Activated CD8-positive, alpha-beta T cell treated with anti-CD3 and anti-CD28 coated beads for 36 hours (primary cell): Measurements from ENCODE around the gene SF3B6. TPM values are rescaled to one million over a fixed set of nuclear protein-coding genes. Genes with fewer than 3 reads are reported as not detected.

Experiments used
- ATAC-seq: fragments of 200-7000 bp; cut with Tn5 transposase; one replicate; pipeline ENCODE4 v1.10.0; 2021; ENCODE audit warnings: mild to moderate bottlenecking, moderate library complexity
- CTCF ChIA-PET: fragments of 350-600 bp; sonication (Branson Sonifier 250); formaldehyde crosslinking; loops from one replicate; lab custom pipeline; 2021; ENCODE audit warnings: antibody characterized with exemption; lab: Charles Lee
- POLR2A ChIA-PET: fragments of 350-600 bp; sonication (Branson Sonifier 250); formaldehyde crosslinking; loops from one replicate; lab custom pipeline; 2021; ENCODE audit warnings: antibody characterized with exemption; lab: Charles Lee
- DNase-seq: peaks from one replicate; pipeline ENCODE4 v3.0.0-alpha.2; 2020
- H3K27ac Mint-ChIP-seq: one replicate; pipeline ENCODE4 v1.8.0; 2021; ENCODE audit warnings: mild to moderate bottlenecking, mixed read lengths
- H3K27me3 Mint-ChIP-seq: one replicate; pipeline ENCODE4 v1.8.0; 2021; ENCODE audit warnings: mixed read lengths
- H3K36me3 Mint-ChIP-seq: one replicate; pipeline ENCODE4 v1.8.0; 2021; ENCODE audit warnings: low read depth, mixed read lengths
- H3K4me1 Mint-ChIP-seq: one replicate; pipeline ENCODE4 v1.8.0; 2021; ENCODE audit warnings: low read depth, mixed read lengths
- H3K4me3 Mint-ChIP-seq: one replicate; pipeline ENCODE4 v1.8.0; 2021; ENCODE audit warnings: mild to moderate bottlenecking, moderate library complexity, mixed read lengths
- H3K9me3 Mint-ChIP-seq: one replicate; pipeline ENCODE4 v1.8.0; 2021; ENCODE audit warnings: mixed read lengths
- intact Hi-C: fragments of 100-400 bp; cut with micrococcal nuclease; formaldehyde crosslinking; loops from one replicate; pipeline ENCODE4 v1.10.0; 2022
- total RNA-seq, 2 experiments: library from RNA; stranded (reverse); gene quantifications; one replicate each; pipeline ENCODE4 v1.2.3, GENCODE V29; 2021
- TF ChIP-seq, protein P1 (sequence below): fragments of 200-600 bp; IDR thresholded peaks from one replicate; pipeline ENCODE4 v1.8.0; 2022; ENCODE audit warnings: antibody characterized with exemption, mild to moderate bottlenecking

SF3B6 gene
- total RNA-seq, 2 experiments from 2014 or later: 141 to 144 TPM

DNA sequence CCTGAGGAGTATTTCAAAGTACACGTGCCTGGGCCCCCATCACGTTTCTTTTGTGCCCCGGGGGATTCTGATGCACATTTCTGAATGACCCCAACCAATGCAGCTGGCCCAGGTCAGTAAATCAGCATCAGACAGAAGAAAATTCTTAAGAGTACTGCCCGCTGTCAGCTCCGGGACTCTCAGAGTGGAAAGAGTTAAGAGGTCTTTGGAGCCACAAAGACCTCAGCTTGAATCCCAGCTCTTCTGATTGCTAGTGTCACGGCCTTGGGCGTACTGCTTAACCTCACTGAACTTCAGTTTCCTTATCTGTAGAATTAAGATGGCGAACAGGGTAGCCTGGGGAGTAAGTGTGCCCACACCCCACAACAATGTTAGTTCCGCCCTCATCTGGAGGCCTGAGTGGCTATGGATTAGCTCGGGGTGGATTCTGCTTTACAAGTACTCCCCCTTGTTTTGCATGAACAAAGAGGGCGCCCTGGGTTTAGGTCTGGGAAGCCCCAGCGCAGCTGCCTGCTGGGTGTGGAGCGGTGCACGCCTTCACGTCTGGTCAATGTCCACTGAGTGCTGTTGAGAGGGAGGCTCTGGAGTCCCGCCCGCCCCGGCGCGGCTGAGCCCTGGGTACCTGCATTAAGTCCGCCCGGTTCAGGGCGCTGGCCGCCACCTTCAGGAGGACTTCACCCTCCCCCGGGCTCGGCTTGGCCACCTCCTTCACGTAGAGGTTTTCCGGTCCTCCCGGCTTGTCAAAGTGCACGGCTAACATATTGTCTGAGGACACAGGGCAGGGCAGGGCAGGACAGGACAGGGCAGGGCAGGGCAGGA is 7.7 kb upstream of the SF3B6 start:
- TF ChIP-seq, protein P1, sequence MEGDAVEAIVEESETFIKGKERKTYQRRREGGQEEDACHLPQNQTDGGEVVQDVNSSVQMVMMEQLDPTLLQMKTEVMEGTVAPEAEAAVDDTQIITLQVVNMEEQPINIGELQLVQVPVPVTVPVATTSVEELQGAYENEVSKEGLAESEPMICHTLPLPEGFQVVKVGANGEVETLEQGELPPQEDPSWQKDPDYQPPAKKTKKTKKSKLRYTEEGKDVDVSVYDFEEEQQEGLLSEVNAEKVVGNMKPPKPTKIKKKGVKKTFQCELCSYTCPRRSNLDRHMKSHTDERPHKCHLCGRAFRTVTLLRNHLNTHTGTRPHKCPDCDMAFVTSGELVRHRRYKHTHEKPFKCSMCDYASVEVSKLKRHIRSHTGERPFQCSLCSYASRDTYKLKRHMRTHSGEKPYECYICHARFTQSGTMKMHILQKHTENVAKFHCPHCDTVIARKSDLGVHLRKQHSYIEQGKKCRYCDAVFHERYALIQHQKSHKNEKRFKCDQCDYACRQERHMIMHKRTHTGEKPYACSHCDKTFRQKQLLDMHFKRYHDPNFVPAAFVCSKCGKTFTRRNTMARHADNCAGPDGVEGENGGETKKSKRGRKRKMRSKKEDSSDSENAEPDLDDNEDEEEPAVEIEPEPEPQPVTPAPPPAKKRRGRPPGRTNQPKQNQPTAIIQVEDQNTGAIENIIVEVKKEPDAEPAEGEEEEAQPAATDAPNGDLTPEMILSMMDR: no peak
- POLR2A ChIA-PET: interaction anchor here (0.8 to 3.1 kb wide), 4 partner anchors 34 to 179 kb away, joined by 3 to 20 read pairs (median 5); partner anchors contain the start of gene ATAD2B
- intact Hi-C loops: loop anchor here (5.0 kb wide), 1 partner anchor 261 kb away; no protein-coding TSS in a partner anchor
- ATAC-seq (peak; percentile 82), DNase-seq (peak; percentile 73)
- CTCF ChIA-PET: interaction anchor here (0.6 to 4.8 kb wide), 43 partner anchors 8 to 286 kb away, joined by 3 to 76 read pairs (median 6); partner anchors contain the start of genes ATAD2B, FAM228B, FKBP1B and MFSD2B
- H3K9me3 Mint-ChIP-seq: no peaks in the 10 kb centered on the region
- peak overlapping the region; percentile 79 for H3K27ac Mint-ChIP-seq
- peaks cover 12% of the 10 kb centered on the region for H3K4me1 Mint-ChIP-seq
- peaks cover 6% of the 10 kb centered on the region for H3K36me3 Mint-ChIP-seq
- H3K4me3 Mint-ChIP-seq: peak overlapping the region; percentile 84
- H3K27me3 Mint-ChIP-seq: no peaks in the 10 kb centered on the region

DNA sequence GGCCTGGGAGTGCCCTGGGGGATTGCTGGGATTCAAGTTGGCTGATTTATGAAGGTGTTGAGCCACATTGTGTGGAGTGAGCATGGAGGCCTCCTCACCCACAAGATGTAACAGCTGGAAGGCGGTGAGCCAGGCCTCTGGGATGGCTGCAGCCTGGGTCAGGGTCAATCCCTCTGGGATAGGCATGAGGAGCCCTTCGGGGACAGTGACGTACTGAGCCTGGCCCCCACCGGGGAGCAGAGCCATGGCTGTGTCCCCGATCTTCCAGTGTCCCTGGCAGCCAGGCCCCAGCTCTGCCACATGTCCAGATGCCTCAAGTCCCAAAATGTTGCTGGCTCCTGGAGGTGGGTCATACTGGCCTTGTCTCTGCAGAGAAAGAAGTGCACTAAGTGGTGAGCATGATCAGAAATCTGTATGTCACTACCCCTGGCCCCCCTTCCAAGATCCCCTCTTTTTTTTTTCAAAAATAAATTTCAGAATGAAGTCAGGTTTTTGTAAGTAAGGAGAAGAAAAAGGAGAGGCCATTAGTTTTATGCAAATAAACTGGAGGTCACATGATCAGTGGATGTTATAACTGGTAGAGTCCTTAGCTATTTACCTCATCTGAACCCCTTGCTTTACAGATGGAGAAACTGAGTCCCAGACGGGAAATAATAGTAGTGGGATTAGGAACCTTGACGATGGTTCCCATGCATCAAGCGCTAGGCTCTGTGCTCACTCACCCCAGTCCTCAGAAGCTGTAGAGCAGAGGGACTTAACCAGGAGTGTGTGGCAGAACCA is 6.9 kb upstream of the SF3B6 start:
- intact Hi-C loops: loop anchor here (5.0 kb wide), 1 partner anchor 261 kb away; no protein-coding TSS in a partner anchor
- peak overlapping the region; percentile 79 for H3K27ac Mint-ChIP-seq
- H3K4me1 Mint-ChIP-seq: peaks cover 12% of the 10 kb centered on the region
- H3K4me3 Mint-ChIP-seq: peak overlapping the region; percentile 84
- ChIA-PET CTCF (interaction anchor here (0.6 to 4.8 kb wide), 26 partner anchors 10 to 257 kb away, joined by 3 to 76 read pairs (median 7); partner anchors contain the start of genes ATAD2B, FAM228B, FKBP1B and MFSD2B), POLR2A (interaction anchor here (0.8 to 3.1 kb wide), 4 partner anchors 33 to 178 kb away, joined by 3 to 20 read pairs (median 4); partner anchors contain the start of gene ATAD2B)
- TF ChIP-seq, protein P1: no peak
- no peaks in the 10 kb centered on the region for H3K9me3 Mint-ChIP-seq
- peaks cover 6% of the 10 kb centered on the region for H3K36me3 Mint-ChIP-seq
- DNase-seq: no peak
- ATAC-seq: no peak
- H3K27me3 Mint-ChIP-seq: no peaks in the 10 kb centered on the region

DNA sequence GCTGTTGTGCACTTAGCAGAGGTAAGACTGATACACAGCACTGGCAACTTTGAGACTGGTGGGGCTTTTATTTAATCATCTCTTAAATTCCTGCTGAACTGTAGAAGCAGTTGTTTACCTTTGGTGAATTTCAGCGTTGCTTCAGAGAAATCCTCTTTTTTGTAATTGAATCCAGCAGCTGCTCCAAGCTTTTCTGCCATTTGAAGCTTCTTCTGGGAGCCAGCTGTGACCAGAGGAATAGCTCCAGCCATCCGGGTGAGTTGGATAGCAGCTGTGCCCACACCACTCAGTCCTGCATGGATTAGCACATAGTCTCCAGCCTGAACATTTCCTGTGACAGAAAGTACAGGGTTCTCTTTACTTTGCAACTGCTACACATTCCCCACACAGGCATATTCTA is 4.6 kb upstream of the SF3B6 start:
- intact Hi-C loops: loop anchor here (5.0 kb wide), 1 partner anchor 258 kb away; no protein-coding TSS in a partner anchor
- peaks cover 20% of the 10 kb centered on the region for H3K4me1 Mint-ChIP-seq
- no peaks in the 10 kb centered on the region for H3K27me3 Mint-ChIP-seq
- ATAC-seq (no peak), DNase-seq (no peak)
- POLR2A ChIA-PET: no interaction called here
- H3K4me3 Mint-ChIP-seq: no peak overlapping the region
- TF ChIP-seq, protein P1: no peak
- no peaks in the 10 kb centered on the region for H3K9me3 Mint-ChIP-seq
- CTCF ChIA-PET: interaction anchor here (5.7 kb wide), 1 partner anchor 257 kb away, joined by 27 read pairs; no protein-coding TSS in a partner anchor
- H3K27ac Mint-ChIP-seq: no peak overlapping the region
- H3K36me3 Mint-ChIP-seq: peaks cover 6% of the 10 kb centered on the region

DNA sequence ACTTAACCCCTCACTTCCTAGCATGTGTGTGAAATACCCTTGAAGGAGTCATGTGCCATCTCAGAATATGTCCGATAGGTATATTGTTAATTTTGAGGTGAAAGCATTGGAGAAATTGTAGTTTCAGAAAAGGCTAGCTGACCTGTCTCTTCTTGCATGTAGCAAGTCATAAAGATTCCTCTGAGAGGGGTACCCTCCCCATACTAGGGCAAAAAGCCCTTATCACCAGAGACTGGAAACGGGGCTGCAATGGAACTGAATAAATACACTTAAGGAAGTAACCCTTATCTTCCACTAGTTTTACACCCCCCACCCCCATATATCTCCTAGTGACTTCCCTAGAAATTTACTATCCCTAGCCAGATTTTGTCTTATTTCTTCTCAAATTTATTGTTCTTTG is 1.8 kb upstream of the SF3B6 start:
- Mint-ChIP-seq H3K36me3 (peaks cover 18% of the 10 kb centered on the region), H3K4me1 (peaks cover 29% of the 10 kb centered on the region), H3K27ac (no peak overlapping the region), H3K9me3 (no peaks in the 10 kb centered on the region), H3K4me3 (peak overlapping the region; percentile 93), H3K27me3 (no peaks in the 10 kb centered on the region)
- POLR2A ChIA-PET: interaction anchor here (1.2 to 2.1 kb wide), 2 partner anchors 11 to 151 kb away, joined by 3 to 11 read pairs; partner anchors contain the start of gene ATAD2B
- no peak for ATAC-seq
- TF ChIP-seq, protein P1: no peak
- intact Hi-C loops: loop anchor here (5.0 kb wide), 1 partner anchor 151 kb away; the partner anchor contains the start of gene ATAD2B
- DNase-seq: no peak
- CTCF ChIA-PET: interaction anchor here (4.4 to 5.7 kb wide), 2 partner anchors 151 to 254 kb away, joined by 24 to 27 read pairs; partner anchors contain the start of gene ATAD2B
